SU-DHL-6 (cell line): Measurements from ENCODE around the gene PHPT1.

ENCODE experiments used
- H2AFZ ChIP-seq: fragments of 200-600 bp; sonication (generic); 2 replicates; pipeline ENCODE4 v1.6.1; 2014; ENCODE audit warnings: low read depth, mild to moderate bottlenecking, moderate library complexity, mixed read lengths, antibody characterized with exemption, low read length; ENCODE audit not compliant: severe bottlenecking
- H3F3A ChIP-seq: fragments of 200-600 bp; shearing (Covaris generic); 2 replicates; pipeline ENCODE4 v1.6.0; 2016; ENCODE audit warnings: antibody characterized with exemption, mild to moderate bottlenecking; ENCODE audit not compliant: insufficient read depth
- H3K27ac ChIP-seq: fragments of 200-600 bp; sonication (generic); 2 replicates; pipeline ENCODE4 v1.5.1; 2016; ENCODE audit warnings: low read depth, mild to moderate bottlenecking, low read length, moderate library complexity, mixed read lengths
- H3K27me3 ChIP-seq: fragments of 200-600 bp; sonication (generic), shearing (Covaris generic); 2 replicates; pipeline ENCODE4 v1.6.0; 2014; ENCODE audit warnings: mild to moderate bottlenecking, low read length
- H3K36me3 ChIP-seq: fragments of 200-600 bp; sonication (generic); 2 replicates; pipeline ENCODE4 v1.6.1; 2014; ENCODE audit warnings: mild to moderate bottlenecking, low read length, mixed read lengths
- H3K4me2 ChIP-seq: fragments of 300-600, 200-600 bp; shearing (Covaris generic), sonication (generic); 2 replicates; pipeline ENCODE4 v1.6.0; 2014; ENCODE audit warnings: low read length, low read depth, mild to moderate bottlenecking; ENCODE audit not compliant: poor library complexity, severe bottlenecking
- H3K4me3 ChIP-seq: fragments of 200-600 bp; sonication (generic); 2 replicates; pipeline ENCODE4 v1.5.1; 2014; ENCODE audit warnings: antibody characterized with exemption, low read length, mild to moderate bottlenecking, mixed read lengths; ENCODE audit not compliant: insufficient read depth, poor library complexity, severe bottlenecking
- H3K79me2 ChIP-seq: fragments of 200-600 bp; sonication (generic); 2 replicates; pipeline ENCODE4 v1.6.1; 2014; ENCODE audit warnings: mild to moderate bottlenecking, low read length, moderate library complexity; ENCODE audit not compliant: insufficient read depth
- H3K9ac ChIP-seq: fragments of 200-600 bp; sonication (generic); 2 replicates; pipeline ENCODE4 v1.7.0; 2014; ENCODE audit warnings: mild to moderate bottlenecking, low read length
- H3K9me2 ChIP-seq: fragments of 200-600 bp; sonication (generic); replicated peaks from 2 replicates; pipeline ENCODE4 v1.6.1; 2014; ENCODE audit warnings: low read length; ENCODE audit not compliant: insufficient read depth
- H3K9me3 ChIP-seq: fragments of 200-600 bp; sonication (generic); 2 replicates; pipeline ENCODE4 v1.6.1; 2014; ENCODE audit warnings: low read length, mixed read lengths; ENCODE audit not compliant: insufficient read depth
- H4K20me1 ChIP-seq: fragments of 200-600 bp; sonication (generic); 2 replicates; pipeline ENCODE4 v1.6.1; 2014; ENCODE audit warnings: low read depth, mild to moderate bottlenecking, antibody characterized with exemption, low read length, moderate library complexity, mixed read lengths
- CTCF ChIP-seq: fragments of 200-600 bp; sonication (generic); IDR thresholded peaks from one replicate; pipeline ENCODE4 v1.5.1; 2017; ENCODE audit warnings: antibody characterized with exemption, mild to moderate bottlenecking, low read length, moderate library complexity; ENCODE audit not compliant: insufficient read depth, poor library complexity, severe bottlenecking
- EZH2phosphoT487 ChIP-seq: fragments of 200-600 bp; sonication (generic), shearing (Covaris generic); conservative IDR thresholded peaks from 2 replicates; pipeline ENCODE4 v1.6.1; 2018; ENCODE audit warnings: mild to moderate bottlenecking, antibody characterized with exemption, low read length, moderate library complexity, mixed read lengths

The PHPT1 gene

GRCh38 chr9:136885950-136886578 is 36.9 kb downstream of the PHPT1 start, which contains the start of gene TRAF2:
TSS of gene TRAF2 (plus strand) at chr9:136886516. CDS start at chr9:136898741, 12,225 bp downstream.
- Histone ChIP-seq H3K27me3 (no peaks in the 10 kb centered on the region), H3K79me2 (peaks cover 44% of the 10 kb centered on the region), H3K9me3 (no peaks in the 10 kb centered on the region), H3K9ac (peak within 1 kb of the TSS; percentile 90), H3F3A (no peaks in the 10 kb centered on the region), H3K9me2 (no peaks in the 10 kb centered on the region), H3K4me3 (peak within 1 kb of the TSS; percentile 76), H3K4me2 (peak within 1 kb of the TSS; percentile 74), H3K36me3 (no peaks in the 10 kb centered on the region), H2AFZ (peak within 1 kb of the TSS; percentile 71), H3K27ac (peak within 1 kb of the TSS; percentile 61), H4K20me1 (no peaks in the 10 kb centered on the region; the same call in 1 of the 2 replicates)
- TF ChIP-seq EZH2phosphoT487 (no peak), CTCF (no peak)

GRCh38 chr9:136886610-136887597 is 37.7 kb downstream of the PHPT1 start:
- Histone ChIP-seq H2AFZ (no peak overlapping the region), H3K4me3 (peak overlapping the region; percentile 76), H3F3A (no peaks in the 10 kb centered on the region), H3K4me2 (peak overlapping the region; percentile 74), H3K27ac (peak overlapping the region; percentile 61), H3K36me3 (no peaks in the 10 kb centered on the region), H3K9me2 (no peaks in the 10 kb centered on the region), H3K9me3 (no peaks in the 10 kb centered on the region), H4K20me1 (no peaks in the 10 kb centered on the region; the same call in 1 of the 2 replicates), H3K9ac (peak overlapping the region; percentile 90), H3K27me3 (no peaks in the 10 kb centered on the region), H3K79me2 (peaks cover 52% of the 10 kb centered on the region)
- TF ChIP-seq CTCF (no peak), EZH2phosphoT487 (no peak)

GRCh38 chr9:136888454-136888853 is 39.2 kb downstream of the PHPT1 start:
- H3K27me3 ChIP-seq, result no peaks in the 10 kb centered on the region
- peaks cover 68% of the 10 kb centered on the region for H3K79me2 ChIP-seq
- no peak overlapping the region for H2AFZ ChIP-seq
- H3K4me2 ChIP-seq, result no peak overlapping the region
- H3F3A ChIP-seq, result no peaks in the 10 kb centered on the region
- no peak for TF ChIP-seq CTCF
- H3K9me2 ChIP-seq, result no peaks in the 10 kb centered on the region
- H4K20me1 ChIP-seq, result no peaks in the 10 kb centered on the region; the same call in 1 of the 2 replicates
- H3K9ac ChIP-seq, result no peak overlapping the region
- H3K9me3 ChIP-seq, result no peaks in the 10 kb centered on the region
- H3K36me3 ChIP-seq, result no peaks in the 10 kb centered on the region
- no peak overlapping the region for H3K4me3 ChIP-seq
- no peak overlapping the region for H3K27ac ChIP-seq
